Duodenal mucosa (tissue), 2 donors: ENCODE data around the gene ESRP2.

Experiments used
- H3K27ac ChIP-seq: one replicate; pipeline ENCODE4 v1.7.0; 2013; ENCODE audit warnings: low read depth, low read length
- H3K27me3 ChIP-seq, 2 donors: one replicate each; pipeline ENCODE4 v1.7.0; 2013; ENCODE audit warnings: low read length in 2 of 2, control low read depth in 1 of 2; ENCODE audit not compliant: insufficient read depth in 2 of 2, control insufficient read depth in 1 of 2
- H3K36me3 ChIP-seq, 2 donors: one replicate each; pipeline ENCODE4 v1.7.0; 2013; ENCODE audit warnings: low read length in 2 of 2, control low read depth in 1 of 2; ENCODE audit not compliant: insufficient read depth in 2 of 2, control insufficient read depth in 1 of 2
- H3K4me1 ChIP-seq, 2 donors: one replicate each; pipeline ENCODE4 v1.7.0; 2013; ENCODE audit warnings: low read length in 2 of 2, control low read depth in 1 of 2; ENCODE audit not compliant: insufficient read depth in 2 of 2, control insufficient read depth in 1 of 2
- H3K4me3 ChIP-seq, 2 donors: one replicate each; pipeline ENCODE4 v1.7.0; 2013; ENCODE audit warnings: low read length in 2 of 2, low read depth in 1 of 2
- H3K9ac ChIP-seq, 2 donors: one replicate each; pipeline ENCODE4 v1.7.0; 2013; ENCODE audit warnings: low read length in 2 of 2, low read depth in 1 of 2
- H3K9me3 ChIP-seq, 2 donors: one replicate each; pipeline ENCODE4 v1.7.0; 2013; ENCODE audit warnings: low read length in 2 of 2, control low read depth in 1 of 2; ENCODE audit not compliant: control insufficient read depth in 1 of 2

Gene ESRP2

GRCh38 chr16:68275611-68276191 is 39.8 kb upstream of the ESRP2 start:
- H3K4me1 ChIP-seq: peaks cover 13 to 22% of the 10 kb centered on the region in 2 donors

GRCh38 chr16:68274441-68274840 is 38.5 kb upstream of the ESRP2 start:
- peaks cover 13 to 23% of the 10 kb centered on the region in 2 donors for H3K4me1 ChIP-seq
- H3K9ac ChIP-seq: no peak overlapping the region
- H3K9me3 ChIP-seq: no peaks in the 10 kb centered on the region
- H3K27ac ChIP-seq: no peak overlapping the region
- H3K4me3 ChIP-seq: no peak overlapping the region
- no peaks in the 10 kb centered on the region for H3K27me3 ChIP-seq
- H3K36me3 ChIP-seq: peaks cover 6 to 19% of the 10 kb centered on the region in 2 donors

More at GRCh38 chr16:68275611-68276191, 39.8 kb upstream of the ESRP2 start:
- Histone ChIP-seq H3K9ac (no peak overlapping the region), H3K9me3 (no peaks in the 10 kb centered on the region), H3K4me3 (no peak overlapping the region), H3K27ac (no peak overlapping the region), H3K36me3 (peaks cover 6 to 22% of the 10 kb centered on the region in 2 donors), H3K27me3 (no peaks in the 10 kb centered on the region)

GRCh38 chr16:68273896-68274295 is 38.0 kb upstream of the ESRP2 start:
- H3K36me3 ChIP-seq: peaks cover 6 to 19% of the 10 kb centered on the region in 2 donors
- no peaks in the 10 kb centered on the region for H3K27me3 ChIP-seq
- no peaks in the 10 kb centered on the region for H3K9me3 ChIP-seq
- no peak overlapping the region for H3K9ac ChIP-seq
- H3K27ac ChIP-seq: no peak overlapping the region
- peaks cover 13 to 27% of the 10 kb centered on the region in 2 donors for H3K4me1 ChIP-seq
- no peak overlapping the region for H3K4me3 ChIP-seq

GRCh38 chr16:68273459-68273858 is 37.5 kb upstream of the ESRP2 start:
- peaks cover 13 to 27% of the 10 kb centered on the region in 2 donors for H3K4me1 ChIP-seq
- no peaks in the 10 kb centered on the region for H3K9me3 ChIP-seq
- H3K27ac ChIP-seq: no peak overlapping the region
- H3K9ac ChIP-seq: peak overlapping the region in 1 of 2 donors; percentile 10
- H3K36me3 ChIP-seq: peaks cover 6 to 19% of the 10 kb centered on the region in 2 donors
- no peak overlapping the region for H3K4me3 ChIP-seq
- H3K27me3 ChIP-seq: no peaks in the 10 kb centered on the region

GRCh38 chr16:68272507-68273209 is 36.7 kb upstream of the ESRP2 start:
- Histone ChIP-seq H3K27ac (no peak overlapping the region), H3K9ac (peak overlapping the region in 1 of 2 donors; percentile 5), H3K36me3 (peaks cover 6 to 19% of the 10 kb centered on the region in 2 donors), H3K27me3 (no peaks in the 10 kb centered on the region), H3K9me3 (no peaks in the 10 kb centered on the region), H3K4me3 (no peak overlapping the region), H3K4me1 (peaks cover 19 to 34% of the 10 kb centered on the region in 2 donors)

- Histone ChIP-seq H3K4me3 (no peak overlapping the region), H3K4me1 (peaks cover 24 to 41% of the 10 kb centered on the region in 2 donors), H3K9ac (no peak overlapping the region), H3K27me3 (no peaks in the 10 kb centered on the region), H3K27ac (no peak overlapping the region), H3K36me3 (peaks cover 6 to 19% of the 10 kb centered on the region in 2 donors), H3K9me3 (no peaks in the 10 kb centered on the region)
These were observed 34.4 kb upstream of the ESRP2 start for GRCh38 chr16:68270353-68270752.

GRCh38 chr16:68269793-68270192 is 33.9 kb upstream of the ESRP2 start:
- no peaks in the 10 kb centered on the region for H3K9me3 ChIP-seq
- H3K27me3 ChIP-seq: no peaks in the 10 kb centered on the region
- no peak overlapping the region for H3K27ac ChIP-seq
- H3K4me3 ChIP-seq: no peak overlapping the region
- H3K36me3 ChIP-seq: peaks cover 6 to 16% of the 10 kb centered on the region in 2 donors
- peaks cover 29 to 44% of the 10 kb centered on the region in 2 donors for H3K4me1 ChIP-seq
- no peak overlapping the region for H3K9ac ChIP-seq

GRCh38 chr16:68267612-68268405 is 31.9 kb upstream of the ESRP2 start:
- Histone ChIP-seq H3K4me1 (peaks cover 30 to 46% of the 10 kb centered on the region in 2 donors), H3K4me3 (no peak overlapping the region), H3K9ac (no peak overlapping the region), H3K9me3 (no peaks in the 10 kb centered on the region), H3K27me3 (no peaks in the 10 kb centered on the region), H3K27ac (no peak overlapping the region), H3K36me3 (peaks cover 0 to 3% of the 10 kb centered on the region in 2 donors)

- peaks cover 24 to 41% of the 10 kb centered on the region in 2 donors for H3K4me1 ChIP-seq
These were observed 29.4 kb upstream of the ESRP2 start for GRCh38 chr16:68265078-68265920.

More at GRCh38 chr16:68265078-68265920, 29.4 kb upstream of the ESRP2 start:
- peak overlapping the region; percentile 84 for H3K27ac ChIP-seq
- no peaks in the 10 kb centered on the region for H3K27me3 ChIP-seq
- peaks cover 0 to 4% of the 10 kb centered on the region in 2 donors for H3K36me3 ChIP-seq
- H3K9ac ChIP-seq: peak overlapping the region; percentile 81 to 95
- H3K4me3 ChIP-seq: peak overlapping the region; percentile 83 to 90
- no peaks in the 10 kb centered on the region for H3K9me3 ChIP-seq
